ENCODE measurements around the gene MUC5B.

Gene MUC5B

DNA sequence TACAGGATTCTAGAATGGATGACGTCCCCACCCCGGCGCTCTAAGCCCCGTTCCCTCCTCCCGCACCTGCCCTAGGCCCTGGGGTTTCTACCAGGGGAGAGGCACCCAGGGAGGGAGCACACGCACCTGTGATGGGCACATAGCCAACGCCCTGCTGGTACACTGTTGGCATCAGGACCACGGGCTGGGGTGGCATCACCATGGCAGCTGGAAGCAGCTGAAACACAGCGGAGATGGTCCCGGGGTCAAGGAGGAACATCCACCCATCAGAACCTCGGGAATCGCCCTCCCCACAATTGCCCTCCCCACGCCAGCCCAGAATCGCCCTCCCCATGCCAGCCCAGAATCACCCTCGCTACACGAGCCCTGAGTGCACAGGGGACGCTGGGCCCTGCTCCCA is 63.0 kb downstream of the MUC5B start:
- Histone ChIP-seq H3K79me2 (ENCODE audit: insufficient read depth, low read length) (no peaks in the 10 kb centered on the region), H3K9me3 (ENCODE audit: low read length) (no peaks in the 10 kb centered on the region), H3K27me3 (ENCODE audit: insufficient read depth, low read length) (no peaks in the 10 kb centered on the region), H3K9me2 (ENCODE audit: low read depth, low read length) (no peaks in the 10 kb centered on the region), H3K27ac (ENCODE audit: low read depth, low read length, poor library complexity, severe bottlenecking) (no peak overlapping the region), H3K36me3 (ENCODE audit: insufficient read depth, low read length) (peaks cover 58% of the 10 kb centered on the region), H3K9ac (ENCODE audit: low read length) (no peak overlapping the region), H3F3A (ENCODE audit: insufficient read depth, low read length) (no peaks in the 10 kb centered on the region), H3K4me1 (ENCODE audit: insufficient read depth, low read length, severe bottlenecking) (no peaks in the 10 kb centered on the region), H4K20me1 (ENCODE audit: insufficient read depth, low read length) (no peaks in the 10 kb centered on the region), H3K4me3 (ENCODE audit: low read depth, low read length, poor library complexity, severe bottlenecking) (no peak overlapping the region), H2AFZ (ENCODE audit: low read length) (no peak overlapping the region), H3K4me2 (ENCODE audit: low read length) (no peak overlapping the region)
- TF ChIP-seq, protein P1, sequence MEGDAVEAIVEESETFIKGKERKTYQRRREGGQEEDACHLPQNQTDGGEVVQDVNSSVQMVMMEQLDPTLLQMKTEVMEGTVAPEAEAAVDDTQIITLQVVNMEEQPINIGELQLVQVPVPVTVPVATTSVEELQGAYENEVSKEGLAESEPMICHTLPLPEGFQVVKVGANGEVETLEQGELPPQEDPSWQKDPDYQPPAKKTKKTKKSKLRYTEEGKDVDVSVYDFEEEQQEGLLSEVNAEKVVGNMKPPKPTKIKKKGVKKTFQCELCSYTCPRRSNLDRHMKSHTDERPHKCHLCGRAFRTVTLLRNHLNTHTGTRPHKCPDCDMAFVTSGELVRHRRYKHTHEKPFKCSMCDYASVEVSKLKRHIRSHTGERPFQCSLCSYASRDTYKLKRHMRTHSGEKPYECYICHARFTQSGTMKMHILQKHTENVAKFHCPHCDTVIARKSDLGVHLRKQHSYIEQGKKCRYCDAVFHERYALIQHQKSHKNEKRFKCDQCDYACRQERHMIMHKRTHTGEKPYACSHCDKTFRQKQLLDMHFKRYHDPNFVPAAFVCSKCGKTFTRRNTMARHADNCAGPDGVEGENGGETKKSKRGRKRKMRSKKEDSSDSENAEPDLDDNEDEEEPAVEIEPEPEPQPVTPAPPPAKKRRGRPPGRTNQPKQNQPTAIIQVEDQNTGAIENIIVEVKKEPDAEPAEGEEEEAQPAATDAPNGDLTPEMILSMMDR (IDR thresholded peaks at IDR 0.05; ENCODE audit: low read length) = no peak
- no peak for TF ChIP-seq EZH2 (IDR thresholded peaks at IDR 0.05; ENCODE audit: borderline replicate concordance, low read length)

DNA sequence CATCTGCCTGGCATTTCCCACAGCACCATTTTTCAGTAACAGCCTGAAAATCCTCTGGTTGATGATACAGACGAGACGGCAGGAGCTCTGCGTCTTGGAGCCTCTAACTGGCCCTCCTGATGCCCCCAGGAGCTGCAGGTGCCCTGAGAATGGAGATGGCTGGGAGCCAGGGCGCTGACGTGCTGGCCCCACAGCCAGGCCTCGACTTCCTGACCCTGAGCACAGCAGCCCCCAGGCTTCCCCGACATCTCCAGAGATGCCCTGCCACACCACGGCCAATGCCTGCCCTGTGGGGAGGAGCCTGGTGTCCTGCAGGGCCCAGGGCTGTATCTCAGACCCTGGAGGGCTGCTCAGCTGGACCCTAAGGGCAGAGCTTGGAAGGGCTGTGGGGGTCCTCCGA is 65.1 kb downstream of the MUC5B start:
- H4K20me1 ChIP-seq (ENCODE audit: insufficient read depth, low read length) = no peaks in the 10 kb centered on the region
- H3K9me2 ChIP-seq (ENCODE audit: low read depth, low read length) = no peaks in the 10 kb centered on the region

DNA sequence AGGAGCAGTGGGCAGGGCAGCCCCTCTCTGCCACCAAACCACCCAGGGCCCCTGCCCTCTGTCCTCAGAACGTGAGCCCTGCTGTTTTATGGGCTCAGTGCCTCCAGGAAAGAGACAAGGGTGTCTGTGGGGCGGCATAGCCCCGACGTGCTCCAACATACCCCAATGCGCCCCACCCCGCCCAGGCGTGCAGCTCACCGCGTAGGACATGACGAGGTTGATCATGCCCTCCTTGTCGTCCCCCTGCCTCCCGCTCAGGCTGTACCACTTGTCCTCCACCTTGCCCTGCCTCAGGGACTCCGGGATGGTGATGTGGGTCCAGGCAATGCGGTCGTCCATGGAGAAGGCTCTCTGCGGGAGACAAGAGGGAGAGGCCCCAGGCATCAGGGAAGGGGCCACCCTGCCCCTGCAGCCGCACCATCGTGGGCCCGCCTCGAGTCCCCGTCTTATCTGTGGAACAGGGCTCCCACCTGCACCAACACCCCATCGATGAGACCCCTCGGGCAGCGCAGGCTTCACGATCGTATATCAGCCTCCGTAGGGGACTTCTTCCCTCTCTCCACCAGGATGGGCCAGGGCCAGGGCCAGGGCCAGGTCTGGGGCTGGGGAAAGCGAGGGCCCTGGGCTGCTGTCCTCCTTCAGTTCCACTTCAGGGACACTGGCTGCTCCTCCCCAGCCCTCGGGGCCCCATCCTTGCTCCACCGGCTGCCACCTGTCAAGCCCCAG is 65.7 kb downstream of the MUC5B start:
- Histone ChIP-seq H4K20me1 (ENCODE audit: insufficient read depth, low read length) (no peaks in the 10 kb centered on the region), H3K9me3 (ENCODE audit: low read length) (no peaks in the 10 kb centered on the region), H3K9me2 (ENCODE audit: low read depth, low read length) (no peaks in the 10 kb centered on the region), H3K4me2 (ENCODE audit: low read length) (no peak overlapping the region), H3K4me1 (ENCODE audit: insufficient read depth, low read length, severe bottlenecking) (no peaks in the 10 kb centered on the region), H3K4me3 (ENCODE audit: low read depth, low read length, poor library complexity, severe bottlenecking) (no peak overlapping the region), H2AFZ (ENCODE audit: low read length) (no peak overlapping the region), H3K9ac (ENCODE audit: low read length) (no peak overlapping the region), H3K36me3 (ENCODE audit: insufficient read depth, low read length) (peaks cover 54% of the 10 kb centered on the region), H3K27ac (ENCODE audit: low read depth, low read length, poor library complexity, severe bottlenecking) (no peak overlapping the region), H3K79me2 (ENCODE audit: insufficient read depth, low read length) (no peaks in the 10 kb centered on the region), H3F3A (ENCODE audit: insufficient read depth, low read length) (no peaks in the 10 kb centered on the region), H3K27me3 (ENCODE audit: insufficient read depth, low read length) (no peaks in the 10 kb centered on the region)
- TF ChIP-seq, protein P1 (IDR thresholded peaks at IDR 0.05; ENCODE audit: low read length) = no peak
- TF ChIP-seq EZH2 (IDR thresholded peaks at IDR 0.05; ENCODE audit: borderline replicate concordance, low read length) = no peak

More for the DNA sequence above, 65.1 kb downstream of the MUC5B start:
- Histone ChIP-seq H3K36me3 (ENCODE audit: insufficient read depth, low read length) (peaks cover 54% of the 10 kb centered on the region), H3K27me3 (ENCODE audit: insufficient read depth, low read length) (no peaks in the 10 kb centered on the region), H3K4me2 (ENCODE audit: low read length) (no peak overlapping the region), H3K79me2 (ENCODE audit: insufficient read depth, low read length) (no peaks in the 10 kb centered on the region), H3K9ac (ENCODE audit: low read length) (no peak overlapping the region), H3K4me3 (ENCODE audit: low read depth, low read length, poor library complexity, severe bottlenecking) (no peak overlapping the region), H3F3A (ENCODE audit: insufficient read depth, low read length) (no peaks in the 10 kb centered on the region), H3K9me3 (ENCODE audit: low read length) (no peaks in the 10 kb centered on the region), H2AFZ (ENCODE audit: low read length) (no peak overlapping the region), H3K4me1 (ENCODE audit: insufficient read depth, low read length, severe bottlenecking) (no peaks in the 10 kb centered on the region), H3K27ac (ENCODE audit: low read depth, low read length, poor library complexity, severe bottlenecking) (no peak overlapping the region)
- TF ChIP-seq EZH2 (IDR thresholded peaks at IDR 0.05; ENCODE audit: borderline replicate concordance, low read length) = no peak
- TF ChIP-seq, protein P1 (IDR thresholded peaks at IDR 0.05; ENCODE audit: low read length) = no peak

Data from OCI-LY1 (cell line).